AG08395 (cell line): ENCODE results near the gene PAEP.

Experiments used
- DNase-seq: peaks from one replicate; pipeline ENCODE4 v3.0.0; 2012; ENCODE audit warnings: mixed read lengths, low spot score

PAEP gene

GRCh38 chr9:135551031-135551430, 10.5 kb upstream of the PAEP start:
- no peak for DNase-seq

- no peak for DNase-seq
These were observed 10.1 kb upstream of the PAEP start for GRCh38 chr9:135551456-135551855.

- DNase-seq, result no peak
These were observed 9.4 kb upstream of the PAEP start for GRCh38 chr9:135552021-135552697.

GRCh38 chr9:135552698-135553171, 8.8 kb upstream of the PAEP start:
- DNase-seq, result no peak

- DNase-seq, result no peak
These were observed 6.8 kb upstream of the PAEP start for GRCh38 chr9:135554718-135555117.

GRCh38 chr9:135555203-135555602, 6.4 kb upstream of the PAEP start:
- no peak for DNase-seq

GRCh38 chr9:135555910-135556309, 5.6 kb upstream of the PAEP start:
- no peak for DNase-seq

GRCh38 chr9:135559606-135560005, 1.9 kb upstream of the PAEP start:
- DNase-seq, result no peak

- no peak for DNase-seq
These were observed 734 bp downstream of the PAEP start for GRCh38 chr9:135562235-135562745.

GRCh38 chr9:135563039-135563476, 1.5 kb downstream of the PAEP start:
- no peak for DNase-seq

- DNase-seq, result no peak
These were observed 2.3 kb downstream of the PAEP start for GRCh38 chr9:135563858-135564257.

- no peak for DNase-seq
These were observed 3.6 kb downstream of the PAEP start for GRCh38 chr9:135565141-135565628.

GRCh38 chr9:135565636-135566035, 4.1 kb downstream of the PAEP start:
- no peak for DNase-seq

- DNase-seq, result no peak
These were observed 5.0 kb downstream of the PAEP start for GRCh38 chr9:135566552-135566951.

GRCh38 chr9:135567311-135567710, 5.8 kb downstream of the PAEP start:
- no peak for DNase-seq

- no peak for DNase-seq
These were observed 6.5 kb downstream of the PAEP start for GRCh38 chr9:135568026-135568425.

- DNase-seq, result no peak
These were observed 8.9 kb downstream of the PAEP start for GRCh38 chr9:135570456-135570855.

- no peak for DNase-seq
These were observed 10.7 kb downstream of the PAEP start for GRCh38 chr9:135572233-135572632.

GRCh38 chr9:135573124-135573523, 11.6 kb downstream of the PAEP start:
- no peak for DNase-seq

- no peak for DNase-seq
These were observed 12.8 kb downstream of the PAEP start for GRCh38 chr9:135574331-135574730.

GRCh38 chr9:135574943-135575342, 13.4 kb downstream of the PAEP start:
- no peak for DNase-seq

GRCh38 chr9:135575995-135576631, 14.6 kb downstream of the PAEP start:
- no peak for DNase-seq

GRCh38 chr9:135577256-135577655, 15.7 kb downstream of the PAEP start:
- no peak for DNase-seq
